Myocyte (in vitro differentiated cells): Measurements from ENCODE around the gene PDXDC1. TPM values are rescaled to one million over a fixed set of nuclear protein-coding genes. Genes with fewer than 3 reads are reported as not detected.
"Not testable (repeated sequence)": the region's sequence is repeated elsewhere in the genome, so short reads cannot be mapped to it uniquely, and the experiment has no call there.

Experiments used
- DNase-seq: peaks from one replicate; pipeline ENCODE4 v3.0.0-alpha.2; 2012; ENCODE audit warnings: low read depth
- total RNA-seq: library from RNA; depleted of rRNA; stranded (reverse); fragments of >200 nt; gene quantifications from 2 replicates; pipeline ENCODE4 v1.2.3, GENCODE V29; 2014

PDXDC1 gene
- total RNA-seq, 1 donor from 2014 or later: 81.1 TPM

DNA sequence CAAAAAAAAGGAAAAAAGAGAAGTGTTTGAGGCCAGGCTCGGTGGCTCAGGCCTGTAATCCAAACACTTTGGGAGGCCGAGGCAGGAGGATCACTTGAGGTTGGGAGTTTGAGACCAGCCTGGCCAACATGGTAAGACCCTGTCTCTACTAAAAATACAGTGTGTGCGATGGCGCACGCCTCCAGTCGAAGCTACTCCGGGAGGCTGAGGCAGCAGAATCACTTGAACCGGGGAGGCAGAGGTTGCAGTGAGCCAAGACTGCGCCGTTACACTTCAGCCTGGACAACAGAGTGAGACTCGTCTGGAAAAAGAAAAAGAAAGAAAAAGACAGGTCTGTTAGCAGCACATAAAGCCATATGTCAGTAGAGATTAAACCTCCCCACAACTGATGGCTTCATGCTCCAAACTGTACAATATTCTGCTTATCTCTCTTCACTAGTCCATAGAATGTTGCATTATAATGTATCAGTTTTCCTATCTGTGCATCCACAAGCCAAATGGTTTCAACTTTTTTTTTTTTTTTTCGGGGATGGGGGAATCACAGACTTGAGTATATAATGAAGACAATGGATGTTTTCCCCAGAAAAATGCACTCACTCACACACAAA, 3.1 kb upstream of the PDXDC1 start:
- not testable (repeated sequence) for DNase-seq

DNA sequence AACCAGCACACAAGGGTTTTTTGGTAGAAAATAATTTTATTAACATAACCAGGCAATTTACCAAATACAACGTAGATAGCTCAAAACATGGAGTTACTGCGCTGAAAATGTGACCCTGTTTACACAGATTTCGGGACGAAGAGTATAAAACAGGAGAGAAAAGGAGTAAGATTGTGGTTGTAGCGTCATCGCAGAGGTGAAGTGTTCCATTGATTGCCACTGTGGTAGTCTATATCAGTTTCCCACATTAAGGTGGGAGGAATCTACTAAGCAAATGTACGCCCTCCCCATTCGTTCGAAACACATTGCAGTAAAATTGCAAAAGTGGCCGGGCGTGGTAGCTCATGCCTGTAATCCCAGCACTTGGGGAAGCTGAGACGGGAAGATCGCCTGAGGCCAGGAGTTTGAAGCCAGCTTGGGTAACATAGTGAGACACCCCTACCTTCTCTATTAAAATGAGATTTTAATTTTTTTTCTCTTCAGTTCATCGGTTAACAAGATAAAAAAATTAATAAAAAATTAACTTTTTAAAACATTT, 972 bp upstream of the PDXDC1 start:
- not testable (repeated sequence) for DNase-seq

DNA sequence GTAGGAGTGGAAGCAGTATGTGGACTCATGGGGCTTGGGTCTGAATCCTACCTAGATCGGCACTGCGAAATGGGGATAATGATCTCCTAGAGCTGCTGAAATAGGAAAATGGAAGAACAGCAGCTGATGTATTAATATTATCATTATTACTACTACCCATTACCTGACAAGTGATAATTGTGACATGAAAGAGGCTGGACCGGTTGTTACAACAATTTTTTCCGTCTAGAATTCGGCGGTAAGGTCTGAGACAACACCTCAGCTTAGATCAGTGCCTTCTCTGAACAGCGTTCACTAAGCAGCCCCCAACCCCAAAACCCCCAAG, 533 bp upstream of the PDXDC1 start:
- DNase-seq: peak; percentile 57

DNA sequence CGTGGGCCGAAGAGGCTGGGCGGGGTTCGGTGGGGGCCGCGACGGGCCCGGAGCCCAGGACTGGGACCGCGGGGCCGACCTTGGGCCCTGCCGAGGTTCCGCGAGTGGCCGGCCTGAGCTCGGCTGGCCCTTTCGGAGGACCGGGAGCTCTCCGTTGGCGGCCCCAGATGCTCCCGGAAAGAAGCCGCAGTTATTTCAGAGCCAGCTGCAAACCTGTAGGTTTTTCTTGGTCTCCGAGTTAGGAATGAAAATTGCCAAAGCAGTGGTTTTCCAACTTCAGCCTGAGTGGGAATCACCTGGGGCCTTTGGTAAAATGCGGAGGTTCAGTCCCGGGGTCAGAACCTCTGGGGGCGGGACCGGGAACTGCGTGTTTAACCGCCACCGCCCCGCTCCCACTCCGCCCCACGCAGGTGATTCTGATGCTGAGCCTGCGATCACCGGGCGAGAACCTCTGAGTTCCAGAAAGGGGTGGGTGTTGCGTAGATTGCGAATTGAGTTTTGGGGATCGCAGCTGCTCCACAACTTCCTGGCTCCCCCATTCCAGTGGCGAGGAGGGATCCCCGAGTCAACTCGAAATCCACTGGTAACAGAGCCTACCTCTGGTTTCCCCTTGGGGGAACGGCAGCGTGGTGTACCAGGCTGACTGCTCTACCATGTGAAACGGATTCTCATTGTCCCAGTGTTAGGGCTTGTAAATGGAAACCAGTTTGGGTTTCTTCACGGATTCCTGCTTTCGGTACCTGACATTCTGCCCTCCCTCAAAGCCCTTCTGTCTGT, 780 bp downstream of the PDXDC1 start:
- peak; percentile 31 for DNase-seq

DNA sequence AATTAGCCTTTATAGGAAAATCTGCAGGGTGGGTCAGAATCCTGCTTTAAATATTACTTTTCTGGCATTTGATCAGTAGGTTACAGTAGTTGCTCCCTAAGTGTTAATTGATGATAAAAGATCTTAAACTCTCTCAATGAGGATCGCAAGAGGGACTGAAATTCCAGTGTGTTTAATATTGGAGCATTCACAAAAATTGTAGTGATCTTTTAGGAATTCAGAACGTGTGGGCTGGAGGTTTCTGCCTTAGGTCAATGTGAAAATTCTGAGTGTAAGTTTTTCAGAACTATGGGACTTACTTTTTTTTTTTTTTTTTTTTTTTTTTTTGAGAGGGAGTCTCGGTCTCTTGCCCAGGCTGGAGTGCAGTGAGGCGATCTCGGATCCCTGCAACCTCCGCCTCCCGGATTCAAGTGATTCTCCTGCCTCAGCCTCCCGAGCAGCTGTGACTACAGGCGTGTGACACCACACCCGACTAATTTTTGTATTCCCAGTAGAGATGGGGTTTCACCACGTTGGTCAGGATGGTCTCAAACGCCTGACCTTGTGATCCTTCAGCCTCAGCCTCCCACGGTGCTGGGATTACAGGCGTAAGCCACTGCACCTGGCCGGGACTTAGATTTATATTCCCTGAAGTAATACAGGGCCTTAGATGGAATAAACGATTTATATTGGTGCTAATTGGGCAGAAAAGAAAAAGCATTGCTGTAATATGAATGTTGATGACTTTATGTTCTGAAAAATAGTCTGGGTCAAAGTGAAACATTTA, 2.3 kb downstream of the PDXDC1 start:
- DNase-seq: peak; percentile 58

DNA sequence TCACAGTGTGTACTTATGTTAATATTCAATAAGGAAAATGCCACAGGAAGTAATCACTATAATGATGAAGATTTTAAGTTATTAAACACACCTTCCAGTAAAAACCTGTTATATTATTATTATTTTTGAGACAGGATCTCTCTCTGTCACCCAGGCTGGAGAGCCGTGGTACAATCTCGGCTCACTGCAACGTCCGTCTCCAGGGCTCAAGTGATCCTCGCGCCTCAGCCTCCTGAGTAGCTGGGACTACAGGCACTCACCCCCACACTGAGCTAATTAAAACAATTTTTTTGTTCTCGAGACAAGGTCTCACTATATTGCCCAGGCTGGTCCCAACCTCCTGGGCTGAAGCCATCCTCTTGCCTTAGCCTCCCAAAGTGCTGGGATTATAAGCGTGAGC, 3.5 kb downstream of the PDXDC1 start:
- not testable (repeated sequence) for DNase-seq

DNA sequence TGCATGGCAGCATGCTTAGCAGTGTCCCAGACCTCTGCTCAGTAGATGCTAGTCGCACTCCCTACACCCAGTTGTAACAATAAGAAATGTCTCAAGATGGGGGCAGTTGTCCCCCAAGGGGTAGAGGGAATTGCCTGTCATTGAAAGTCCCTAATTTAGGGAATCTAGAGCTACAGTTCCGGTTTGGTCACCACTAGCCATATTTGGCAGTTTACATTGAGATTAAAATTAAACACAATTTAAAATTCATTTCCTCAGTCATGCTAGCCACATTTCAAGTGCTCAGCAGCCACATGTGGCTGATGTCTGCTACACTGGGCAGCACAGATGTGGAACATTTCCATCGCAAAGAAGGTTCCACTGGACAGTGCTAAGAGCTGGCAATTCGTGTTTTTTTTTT, 4.1 kb downstream of the PDXDC1 start:
- DNase-seq: not testable (repeated sequence)

DNA sequence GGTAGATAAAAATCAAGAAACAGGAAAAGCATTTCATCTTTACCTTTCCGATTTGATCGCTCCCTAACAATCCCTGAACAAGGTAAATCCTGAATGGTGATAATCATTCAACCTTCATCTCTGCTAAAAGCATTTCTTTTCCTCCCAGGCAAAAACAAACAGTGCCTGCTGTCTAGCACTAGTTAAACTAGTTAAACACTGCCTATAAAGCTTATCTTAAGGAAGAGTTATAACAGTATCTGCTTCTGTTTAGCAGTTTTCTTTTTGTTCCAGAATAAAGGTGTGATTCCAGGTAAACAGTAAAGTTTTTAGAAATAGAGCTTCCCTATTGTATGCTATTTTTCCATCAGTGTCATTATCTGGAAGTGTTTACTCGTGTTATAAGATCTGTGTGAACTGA, 6.4 kb downstream of the PDXDC1 start:
- DNase-seq: not testable (repeated sequence)

DNA sequence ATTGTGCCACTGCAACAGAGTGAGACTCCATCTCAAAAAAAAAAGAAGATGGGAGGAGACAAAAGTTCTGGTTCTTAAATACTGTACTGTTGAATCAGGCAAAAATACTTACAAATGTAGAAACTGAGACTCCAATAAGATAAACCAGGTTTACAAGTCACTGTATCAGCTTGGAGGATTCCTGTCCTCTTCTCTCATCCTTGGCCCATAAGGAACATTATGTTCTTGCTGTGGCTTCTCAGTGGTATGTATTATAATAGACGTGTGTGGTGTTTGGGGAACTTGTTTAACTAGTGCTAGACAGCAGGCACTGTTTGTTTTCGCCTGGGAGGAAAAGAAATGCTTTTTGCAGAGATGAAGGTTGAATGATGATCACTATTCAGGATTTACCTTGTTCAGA, 7.7 kb downstream of the PDXDC1 start:
- not testable (repeated sequence) for DNase-seq

DNA sequence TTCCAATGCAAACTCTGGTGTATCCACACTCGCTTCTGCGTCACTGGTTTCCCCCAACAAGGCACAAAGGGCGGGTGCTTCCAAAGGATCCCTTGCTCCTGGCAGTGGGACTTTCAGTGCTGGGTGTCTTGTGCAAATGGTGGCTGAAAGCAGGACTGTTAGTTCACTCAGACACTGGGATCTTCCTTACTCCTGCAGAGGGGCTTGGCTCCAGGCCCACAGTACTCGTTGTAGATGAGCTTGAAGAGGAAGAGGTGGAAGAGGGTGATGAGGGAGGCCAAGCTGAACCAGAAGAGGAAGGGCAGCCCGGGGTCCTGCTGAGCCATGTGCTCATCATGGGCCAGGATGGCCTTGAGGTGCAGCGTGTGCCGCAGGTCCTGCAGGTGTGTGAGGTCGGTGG, 13.3 kb downstream of the PDXDC1 start:
- DNase-seq: not testable (repeated sequence)

DNA sequence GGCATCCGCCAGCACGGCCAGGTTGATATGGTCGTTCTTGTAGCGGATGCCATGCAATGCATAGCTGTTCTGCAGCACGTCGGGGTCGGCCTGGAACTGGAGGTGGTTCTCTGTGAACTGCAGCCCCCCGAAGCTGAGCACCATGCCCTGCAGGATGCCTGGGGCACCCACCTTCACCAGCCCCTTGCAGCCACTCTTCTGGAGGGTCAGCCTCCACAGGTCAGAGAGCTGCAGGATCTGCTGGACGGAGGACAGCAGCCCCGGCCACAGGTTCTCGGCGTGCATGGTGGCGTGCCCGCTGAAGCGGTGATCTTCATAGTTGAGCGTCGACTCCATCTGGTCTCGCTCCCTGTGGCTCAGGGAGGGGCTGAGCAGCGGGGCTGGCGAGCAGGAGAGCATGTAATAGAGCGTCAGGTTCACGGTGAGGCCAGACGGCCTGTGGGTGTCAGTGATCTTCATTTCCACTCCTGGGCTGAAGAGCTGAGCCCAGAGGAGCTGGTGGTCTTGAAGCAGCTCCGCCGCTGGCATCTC, 13.9 kb downstream of the PDXDC1 start:
- not testable (repeated sequence) for DNase-seq

DNA sequence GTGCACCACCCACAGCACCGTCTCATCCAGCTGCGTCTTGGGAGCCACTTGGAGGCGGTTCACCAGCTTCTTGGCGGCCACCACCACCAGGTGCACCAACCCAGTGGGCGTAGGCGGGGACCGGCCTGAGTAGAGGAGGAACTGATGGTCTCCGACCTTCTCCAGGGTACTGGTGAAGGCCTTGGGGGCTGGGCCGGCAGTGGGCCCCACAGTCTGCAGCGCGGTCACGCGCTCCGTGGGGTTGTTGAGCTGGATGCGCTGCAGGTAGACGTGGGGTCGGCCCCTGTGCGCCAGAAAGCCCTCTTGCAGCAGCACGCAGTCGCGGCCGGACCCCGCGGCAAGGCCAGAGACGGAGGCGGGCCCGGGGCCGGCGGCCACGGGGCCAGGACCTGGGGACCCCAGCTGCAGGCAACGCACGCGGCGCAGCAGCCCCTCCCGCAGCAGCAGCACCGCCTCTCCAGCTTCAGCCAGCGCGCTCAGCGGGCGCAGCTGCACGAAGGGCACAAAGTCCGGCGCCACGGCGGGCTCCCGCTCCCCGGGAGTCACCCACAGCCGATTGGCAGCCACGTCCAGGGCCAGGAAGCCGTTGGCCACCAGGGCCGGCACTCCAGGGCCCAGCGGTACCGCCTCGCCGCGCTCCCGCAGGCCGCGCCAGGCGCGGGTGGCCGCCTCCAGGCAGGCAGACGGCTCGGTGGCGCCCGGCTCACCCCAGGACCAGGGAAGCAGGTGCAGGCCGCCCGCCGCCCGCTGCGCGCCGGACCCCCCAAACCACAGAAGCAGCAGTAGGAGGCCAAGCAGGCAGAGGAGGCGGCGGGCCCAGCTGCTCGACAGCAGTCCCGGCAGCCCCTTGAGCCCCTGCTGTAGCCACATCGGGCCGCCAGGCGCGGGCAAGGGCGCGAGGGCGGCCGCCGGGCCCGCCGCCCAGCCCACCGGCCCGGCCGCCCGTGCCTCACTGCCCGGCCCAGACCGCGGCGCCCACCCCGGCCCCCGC, 14.8 kb downstream of the PDXDC1 start:
- not testable (repeated sequence) for DNase-seq

DNA sequence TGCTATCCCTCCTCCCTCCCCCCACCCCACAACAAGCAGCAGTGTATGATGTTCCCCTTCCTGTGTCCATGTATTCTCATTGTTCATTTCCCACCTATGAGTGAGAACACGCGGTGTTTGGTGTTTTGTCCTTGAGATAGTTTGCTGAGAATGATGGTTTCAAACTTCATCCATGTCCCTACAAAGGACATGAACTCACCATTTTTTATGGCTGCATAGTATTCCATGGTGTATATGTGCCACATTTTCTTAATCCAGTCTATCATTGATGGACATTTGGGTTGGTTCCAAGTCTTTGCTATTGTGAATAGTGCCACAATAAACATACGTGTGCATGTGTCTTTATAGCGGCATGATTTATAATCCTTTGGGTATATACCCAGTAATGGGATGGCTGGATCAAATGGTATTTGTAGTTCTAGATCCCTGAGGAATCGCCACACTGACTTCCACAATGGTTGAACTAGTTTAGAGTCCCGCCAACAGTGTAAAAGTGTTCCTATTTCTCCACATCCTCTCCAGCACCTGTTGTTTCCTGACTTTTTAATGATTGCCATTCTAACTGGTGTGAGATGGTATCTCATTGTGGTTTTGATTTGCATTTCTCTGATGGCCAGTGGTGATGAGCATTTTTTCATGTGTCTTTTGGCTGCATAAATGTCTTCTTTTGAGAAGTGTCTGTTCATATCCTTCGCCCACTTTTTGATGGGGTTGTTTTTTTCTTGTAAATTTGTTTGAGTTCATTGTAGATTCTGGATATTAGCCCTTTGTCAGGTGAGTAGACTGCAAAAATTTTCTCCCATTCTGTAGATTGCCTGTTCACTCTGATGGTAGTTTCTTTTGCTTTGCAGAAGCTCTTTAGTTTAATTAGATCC, 18.7 kb downstream of the PDXDC1 start:
- not testable (repeated sequence) for DNase-seq

DNA sequence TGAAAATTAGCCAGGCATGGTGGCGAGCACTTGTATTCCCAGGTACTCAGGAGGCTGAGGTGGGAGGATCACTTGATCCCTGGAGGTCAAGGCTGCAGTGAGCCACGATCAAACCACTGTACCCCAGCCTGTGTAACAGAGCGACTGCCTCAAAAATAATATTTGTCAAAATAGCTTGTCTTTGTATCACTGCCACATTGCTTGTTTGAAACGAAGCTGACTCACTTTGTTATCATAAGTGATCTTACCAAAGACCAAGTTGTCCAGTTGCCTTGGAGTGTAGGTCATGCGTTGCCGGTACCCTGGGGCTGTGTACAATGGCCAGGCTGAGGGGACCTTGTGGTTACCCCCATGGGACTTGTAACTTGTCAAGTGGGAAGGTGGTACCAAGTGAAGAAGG, 21.9 kb downstream of the PDXDC1 start:
- not testable (repeated sequence) for DNase-seq

DNA sequence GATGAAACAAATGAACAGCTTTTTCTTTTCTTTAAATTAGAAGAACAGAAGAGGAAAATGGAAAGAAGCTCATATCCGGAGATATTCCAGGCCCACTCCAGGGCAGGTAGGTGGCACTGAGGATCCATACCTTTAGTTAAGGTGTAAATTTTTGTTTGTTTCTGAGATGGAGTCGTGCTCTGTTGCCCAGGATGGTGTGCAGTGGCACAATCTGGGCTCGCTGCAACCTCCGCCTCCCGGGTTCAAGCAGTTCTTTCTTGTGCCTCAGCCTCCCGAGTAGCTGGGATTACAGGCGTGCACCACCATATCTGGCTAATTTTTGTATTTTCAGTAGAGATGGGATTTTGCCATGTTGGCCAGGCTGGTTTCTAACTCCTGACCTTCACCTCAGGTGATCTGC, 23.5 kb downstream of the PDXDC1 start:
- DNase-seq: not testable (repeated sequence)

DNA sequence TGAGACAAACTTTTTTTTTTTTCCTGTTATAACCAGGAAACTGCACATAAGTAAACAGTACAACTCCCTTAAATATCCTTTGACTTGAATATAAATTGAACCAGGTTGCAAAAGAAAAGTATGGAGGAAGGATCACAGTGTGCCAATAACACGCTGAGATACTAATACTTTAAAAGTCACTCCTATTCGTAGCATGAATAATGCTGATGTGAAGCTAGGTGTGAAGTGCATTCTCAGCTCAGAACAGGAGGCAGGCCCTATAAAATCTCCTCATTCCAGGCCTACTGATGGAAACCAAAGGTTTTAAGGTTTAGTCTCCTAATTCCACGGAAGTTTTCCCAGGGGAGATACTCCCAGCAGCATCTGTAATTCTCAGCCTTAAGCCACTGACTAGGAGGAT, 25.0 kb downstream of the PDXDC1 start:
- not testable (repeated sequence) for DNase-seq

DNA sequence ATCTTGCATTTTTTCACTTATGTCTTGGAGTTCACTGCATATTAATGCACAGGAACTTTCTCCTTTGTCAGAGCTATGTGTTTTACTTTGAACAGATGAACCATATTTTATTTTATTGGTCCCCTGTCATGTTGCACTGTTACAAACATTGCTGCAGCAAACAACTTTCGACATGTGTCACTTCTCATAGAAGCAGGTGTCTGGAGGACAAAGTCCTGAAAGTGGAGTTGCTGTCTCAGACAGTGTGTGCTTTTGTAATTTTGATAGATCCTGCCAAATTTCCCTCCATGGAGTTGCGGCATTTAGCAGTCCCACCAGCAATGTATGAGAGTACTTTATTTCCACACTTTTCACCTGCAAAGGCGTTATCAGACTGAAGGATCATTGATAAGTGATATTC, 27.6 kb downstream of the PDXDC1 start:
- DNase-seq: not testable (repeated sequence)

DNA sequence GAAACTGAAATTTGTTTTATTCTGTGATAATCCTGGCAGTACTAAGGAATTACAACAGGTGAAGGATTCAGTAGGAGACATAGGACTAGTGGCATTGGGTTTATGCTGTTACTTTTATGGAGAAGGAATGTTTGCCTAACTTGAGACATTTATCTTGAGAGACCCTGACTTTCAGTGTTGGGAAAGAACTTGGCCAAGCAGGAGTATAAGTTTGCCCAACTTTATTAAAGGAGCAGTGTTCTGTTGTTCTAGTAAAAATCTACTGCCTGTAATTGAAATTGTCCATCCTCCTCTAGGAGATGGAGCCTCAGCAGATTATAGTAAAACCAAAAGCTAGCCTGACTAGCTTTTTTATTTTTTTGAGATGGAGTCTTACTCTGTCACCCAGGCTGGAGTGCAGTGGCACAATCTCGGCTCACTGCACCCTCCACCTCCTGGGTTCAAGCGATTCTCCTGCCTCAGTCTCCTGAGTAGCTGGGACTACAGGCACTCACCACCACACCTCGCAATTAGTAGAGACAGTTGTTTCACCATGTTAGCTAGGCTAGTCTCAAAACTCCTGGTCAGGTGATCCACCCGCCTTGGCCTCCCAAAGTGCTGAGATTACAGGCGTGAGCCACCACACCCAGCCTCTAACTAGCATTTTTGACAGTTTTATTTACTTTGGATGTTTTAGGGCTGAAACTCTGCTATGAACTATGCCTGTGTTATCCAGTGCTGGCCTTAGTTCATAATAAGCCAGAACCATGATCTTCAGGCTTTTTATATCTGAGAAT, 30.7 kb downstream of the PDXDC1 start:
- not testable (repeated sequence) for DNase-seq

DNA sequence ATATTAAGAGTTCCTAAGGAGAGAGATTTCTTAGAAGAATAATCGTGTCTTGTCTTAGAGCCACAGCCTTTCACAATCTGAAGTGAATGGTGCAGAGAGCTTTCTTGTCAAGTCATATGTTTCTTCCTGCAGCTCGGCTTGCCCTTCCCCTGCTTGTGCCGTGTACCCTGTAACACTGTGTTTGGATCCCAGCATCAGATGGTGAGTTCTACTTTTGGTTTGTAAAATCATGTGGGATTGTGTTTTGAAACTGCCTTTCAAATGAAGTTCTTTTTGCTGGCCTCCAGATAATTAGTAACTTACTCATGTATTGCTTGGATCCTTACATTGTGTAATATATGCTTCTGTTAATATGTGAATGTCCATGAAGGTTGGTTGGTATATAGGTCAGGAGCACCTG, 33.8 kb downstream of the PDXDC1 start:
- DNase-seq: not testable (repeated sequence)
